Neural progenitor cell (in vitro differentiated cells): ENCODE measurements around the gene GADL1.

Experiments used
- EZH2 ChIP-seq: fragments of 200-600 bp; sonication (generic); IDR thresholded peaks from 2 replicates; pipeline ENCODE4 v1.6.1; 2017; ENCODE audit warnings: antibody characterized with exemption, mild to moderate bottlenecking, moderate library complexity
- TF ChIP-seq, protein P1 (sequence below): fragments of 200-600 bp; sonication (generic); IDR thresholded peaks from 2 replicates; pipeline ENCODE4 v1.5.1; 2017; ENCODE audit warnings: antibody characterized with exemption, mild to moderate bottlenecking

DNA sequence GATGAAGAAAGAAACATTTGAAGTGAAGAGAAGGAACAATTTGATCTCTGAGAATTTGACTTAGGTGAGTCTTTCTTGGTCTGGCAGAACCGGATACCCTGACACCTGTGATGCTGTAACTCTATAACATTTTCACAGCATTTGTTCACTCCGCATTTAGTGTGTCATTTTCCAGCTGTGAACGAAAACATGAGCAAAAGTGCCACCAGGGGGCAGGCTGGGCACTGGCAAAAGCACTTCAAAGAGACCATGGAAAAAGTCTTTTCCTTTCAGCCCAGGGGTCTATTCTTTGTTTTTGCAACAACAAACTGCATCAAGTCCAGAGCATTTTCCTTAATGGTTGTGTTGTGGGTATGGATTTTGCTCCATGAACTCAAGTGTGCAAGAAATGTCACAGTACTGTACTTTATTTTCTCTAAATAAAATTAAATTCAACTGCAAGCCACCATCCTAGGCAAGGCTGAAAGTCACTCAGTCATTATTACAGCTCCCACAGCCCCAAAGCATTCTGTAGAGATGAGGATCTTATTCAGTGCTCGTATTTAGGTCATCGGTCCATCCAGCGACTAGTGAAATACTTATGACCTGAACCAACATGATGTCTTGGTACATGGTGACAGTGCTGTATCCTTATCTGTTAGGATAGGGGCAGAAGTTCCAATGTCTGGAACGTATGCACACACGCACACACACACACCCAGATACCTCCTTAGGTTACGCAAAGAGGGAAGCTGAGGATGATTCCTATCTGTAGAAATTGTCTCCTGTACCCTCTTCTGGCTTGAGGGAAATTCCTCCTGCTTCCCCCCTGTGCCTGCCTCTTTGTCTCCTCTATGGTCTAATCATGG is 125.5 kb downstream of the GADL1 start:
- TF ChIP-seq, protein P1, sequence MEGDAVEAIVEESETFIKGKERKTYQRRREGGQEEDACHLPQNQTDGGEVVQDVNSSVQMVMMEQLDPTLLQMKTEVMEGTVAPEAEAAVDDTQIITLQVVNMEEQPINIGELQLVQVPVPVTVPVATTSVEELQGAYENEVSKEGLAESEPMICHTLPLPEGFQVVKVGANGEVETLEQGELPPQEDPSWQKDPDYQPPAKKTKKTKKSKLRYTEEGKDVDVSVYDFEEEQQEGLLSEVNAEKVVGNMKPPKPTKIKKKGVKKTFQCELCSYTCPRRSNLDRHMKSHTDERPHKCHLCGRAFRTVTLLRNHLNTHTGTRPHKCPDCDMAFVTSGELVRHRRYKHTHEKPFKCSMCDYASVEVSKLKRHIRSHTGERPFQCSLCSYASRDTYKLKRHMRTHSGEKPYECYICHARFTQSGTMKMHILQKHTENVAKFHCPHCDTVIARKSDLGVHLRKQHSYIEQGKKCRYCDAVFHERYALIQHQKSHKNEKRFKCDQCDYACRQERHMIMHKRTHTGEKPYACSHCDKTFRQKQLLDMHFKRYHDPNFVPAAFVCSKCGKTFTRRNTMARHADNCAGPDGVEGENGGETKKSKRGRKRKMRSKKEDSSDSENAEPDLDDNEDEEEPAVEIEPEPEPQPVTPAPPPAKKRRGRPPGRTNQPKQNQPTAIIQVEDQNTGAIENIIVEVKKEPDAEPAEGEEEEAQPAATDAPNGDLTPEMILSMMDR = peak; percentile 93
- no peak for TF ChIP-seq EZH2
